ENCODE data around the gene THUMPD3. TPM values are rescaled to one million over a fixed set of nuclear protein-coding genes. Genes with fewer than 3 reads are reported as not detected.

THUMPD3 gene
- total and polyA plus RNA-seq, 2 of the 4 experiments (the other 2 are of a cell fraction), result 28.2 to 43.9 TPM

- peaks cover 3% of the 10 kb centered on the region; the same call in 1 of the 2 replicates for H3K9me1 ChIP-seq (ENCODE audit: insufficient read depth, low read length)
- no peak overlapping the region for H3K14ac ChIP-seq (replicated peaks; ENCODE audit: low read depth, low read length)
- no peak overlapping the region for H3K23ac ChIP-seq (ENCODE audit: low read depth, low read length)
- H2AK9ac ChIP-seq (replicated peaks; ENCODE audit: low read depth, low read length, poor library complexity), result no peak overlapping the region
- H3K79me1 ChIP-seq (ENCODE audit: low read depth in 1 of 2, low read length in 2 of 2), result peaks cover 13 to 18% of the 10 kb centered on the region in 2 experiments
- no peak overlapping the region for H3K9ac ChIP-seq (ENCODE audit: low read depth, low read length)
- H4K5ac ChIP-seq (ENCODE audit: low read depth, low read length), result no peak overlapping the region
- no TSS peak for BruUV-seq (replicated peaks)
- no peak overlapping the region for H3K27ac ChIP-seq (ENCODE audit: insufficient read depth, low read length)
- peaks cover 38% of the 10 kb centered on the region for H3K36me3 ChIP-seq (ENCODE audit: control insufficient read depth, insufficient read depth, low read length)
- H2BK5ac ChIP-seq (ENCODE audit: low read depth, low read length, poor library complexity, severe bottlenecking), result no peak overlapping the region
- H2BK120ac ChIP-seq (ENCODE audit: low read depth, low read length), result no peak overlapping the region
- DNase-seq (no peak), ATAC-seq (ENCODE audit: low read depth) (no peak)
- no peak overlapping the region for H2AK5ac ChIP-seq (ENCODE audit: low read depth, low read length)
- no CpG with 5 or more reads among the region's 4 CpGs for WGBS, 2 experiments (ENCODE audit: extremely low coverage in 2 of 2, insufficient read length in 1 of 2)
- H4K91ac ChIP-seq (ENCODE audit: insufficient read depth, low read depth, low read length), result no peak overlapping the region
- H4K8ac ChIP-seq (ENCODE audit: low read depth in 2 of 2, low read length in 2 of 2), result no peak overlapping the region
- H4K20me1 ChIP-seq (ENCODE audit: insufficient read depth, low read length), result peaks cover 4% of the 10 kb centered on the region; the same call in 1 of the 2 replicates
- in situ Hi-C loops (cut with MboI; ENCODE audit: low sequenced_read_pairs), result no loop called here
- no peak overlapping the region for H3K4me2 ChIP-seq (ENCODE audit: low read depth, low read length)
- ChIA-PET CTCF (no interaction called here), POLR2A (ENCODE audit: unreplicated experiment) (no interaction called here)
- no peak overlapping the region for H3K56ac ChIP-seq (ENCODE audit: extremely low read depth, insufficient read depth, low read length)
- H3K27me3 ChIP-seq (ENCODE audit: control insufficient read depth, insufficient read depth, low read length), result no peaks in the 10 kb centered on the region
- no peak overlapping the region for H3K4me3 ChIP-seq (ENCODE audit: insufficient read depth, low read depth, low read length)
- no peak overlapping the region for H2AFZ ChIP-seq (replicated peaks; ENCODE audit: low read length, poor library complexity)
- no peak overlapping the region for H2BK20ac ChIP-seq (ENCODE audit: low read depth, low read length)
- no peak overlapping the region for H3K18ac ChIP-seq (ENCODE audit: low read depth, low read length)
- no peaks in the 10 kb centered on the region for H3K9me3 ChIP-seq (ENCODE audit: control insufficient read depth, insufficient read depth, low read length)
- intact Hi-C loops (cut with micrococcal nuclease), result no loop called here
- dilution Hi-C loops (cut with HindIII; ENCODE audit: low sequenced_read_pairs, unreplicated experiment), result no loop called here
- H2BK15ac ChIP-seq (ENCODE audit: low read depth, low read length), result no peak overlapping the region
- no peak overlapping the region for H3K4ac ChIP-seq (ENCODE audit: low read depth, low read length)
- TF ChIP-seq POLR2A (IDR thresholded peaks at IDR 0.05; ENCODE audit: low read depth, low read length), result no peak
- no peak for TF ChIP-seq CEBPB (IDR thresholded peaks at IDR 0.05; ENCODE audit: low read depth, low read length)
- no peak for TF ChIP-seq RCOR1 (IDR thresholded peaks at IDR 0.05; ENCODE audit: insufficient replicate concordance, low read length)
- TF ChIP-seq USF2 (IDR thresholded peaks at IDR 0.05; ENCODE audit: low read depth, low read length), result no peak
- no peak for TF ChIP-seq MAFK (IDR thresholded peaks at IDR 0.05; ENCODE audit: low read depth, low read length)
- TF ChIP-seq BHLHE40 (IDR thresholded peaks at IDR 0.05; ENCODE audit: low read depth, low read length), result no peak
- TF ChIP-seq, protein P1, sequence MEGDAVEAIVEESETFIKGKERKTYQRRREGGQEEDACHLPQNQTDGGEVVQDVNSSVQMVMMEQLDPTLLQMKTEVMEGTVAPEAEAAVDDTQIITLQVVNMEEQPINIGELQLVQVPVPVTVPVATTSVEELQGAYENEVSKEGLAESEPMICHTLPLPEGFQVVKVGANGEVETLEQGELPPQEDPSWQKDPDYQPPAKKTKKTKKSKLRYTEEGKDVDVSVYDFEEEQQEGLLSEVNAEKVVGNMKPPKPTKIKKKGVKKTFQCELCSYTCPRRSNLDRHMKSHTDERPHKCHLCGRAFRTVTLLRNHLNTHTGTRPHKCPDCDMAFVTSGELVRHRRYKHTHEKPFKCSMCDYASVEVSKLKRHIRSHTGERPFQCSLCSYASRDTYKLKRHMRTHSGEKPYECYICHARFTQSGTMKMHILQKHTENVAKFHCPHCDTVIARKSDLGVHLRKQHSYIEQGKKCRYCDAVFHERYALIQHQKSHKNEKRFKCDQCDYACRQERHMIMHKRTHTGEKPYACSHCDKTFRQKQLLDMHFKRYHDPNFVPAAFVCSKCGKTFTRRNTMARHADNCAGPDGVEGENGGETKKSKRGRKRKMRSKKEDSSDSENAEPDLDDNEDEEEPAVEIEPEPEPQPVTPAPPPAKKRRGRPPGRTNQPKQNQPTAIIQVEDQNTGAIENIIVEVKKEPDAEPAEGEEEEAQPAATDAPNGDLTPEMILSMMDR (conservative IDR thresholded peaks at IDR 0.05; ENCODE audit: low read depth, low read length), result no peak
- TF ChIP-seq RFX5 (IDR thresholded peaks at IDR 0.05; ENCODE audit: low read depth, low read length), result no peak
- no peak for TF ChIP-seq NFE2L2 (IDR thresholded peaks at IDR 0.05; ENCODE audit: low read depth, low read length)
- TF ChIP-seq MAZ (IDR thresholded peaks at IDR 0.05; ENCODE audit: borderline replicate concordance, low read depth, low read length), result no peak
- no peak for TF ChIP-seq MXI1 (IDR thresholded peaks at IDR 0.05; ENCODE audit: borderline replicate concordance, low read depth, low read length)
- TF ChIP-seq RAD21 (IDR thresholded peaks at IDR 0.05; ENCODE audit: low read length), result no peak
- TF ChIP-seq CHD1 (IDR thresholded peaks at IDR 0.05; ENCODE audit: low read depth, low read length), result no peak
- no peak for TF ChIP-seq SMC3 (IDR thresholded peaks at IDR 0.05; ENCODE audit: low read depth, low read length)
- H3K4me1 ChIP-seq (ENCODE audit: control insufficient read depth, insufficient read depth, low read length), result peaks cover 3% of the 10 kb centered on the region
These were observed 16.5 kb downstream of the THUMPD3 start for GRCh38 chr3:9379327-9379726.

Data from IMR-90 (cell line).